HG02981 (cell line): ENCODE data around the gene GLT1D1.
A peak's percentile ranks its signal among the peaks of the same experiment; 100 is the strongest.

Source experiments
- ATAC-seq: cut with Tn5 transposase; IDR thresholded peaks from one replicate; pipeline ENCODE4 v1.9.1; 2021; ENCODE audit warnings: mild to moderate bottlenecking, moderate library complexity; ENCODE audit not compliant: unreplicated experiment

The GLT1D1 gene

GRCh38 chr12:128852026-128852698, 1.1 kb upstream of the GLT1D1 start:
- ATAC-seq: no peak

GRCh38 chr12:128853600-128854197, 421 bp downstream of the GLT1D1 start:
- ATAC-seq: peak; percentile 42

- ATAC-seq: no peak
Observed at GRCh38 chr12:128856035-128856790, 2.9 kb downstream of the GLT1D1 start.

- ATAC-seq: no peak
Observed at GRCh38 chr12:128856791-128857078, 3.5 kb downstream of the GLT1D1 start.

DNA sequence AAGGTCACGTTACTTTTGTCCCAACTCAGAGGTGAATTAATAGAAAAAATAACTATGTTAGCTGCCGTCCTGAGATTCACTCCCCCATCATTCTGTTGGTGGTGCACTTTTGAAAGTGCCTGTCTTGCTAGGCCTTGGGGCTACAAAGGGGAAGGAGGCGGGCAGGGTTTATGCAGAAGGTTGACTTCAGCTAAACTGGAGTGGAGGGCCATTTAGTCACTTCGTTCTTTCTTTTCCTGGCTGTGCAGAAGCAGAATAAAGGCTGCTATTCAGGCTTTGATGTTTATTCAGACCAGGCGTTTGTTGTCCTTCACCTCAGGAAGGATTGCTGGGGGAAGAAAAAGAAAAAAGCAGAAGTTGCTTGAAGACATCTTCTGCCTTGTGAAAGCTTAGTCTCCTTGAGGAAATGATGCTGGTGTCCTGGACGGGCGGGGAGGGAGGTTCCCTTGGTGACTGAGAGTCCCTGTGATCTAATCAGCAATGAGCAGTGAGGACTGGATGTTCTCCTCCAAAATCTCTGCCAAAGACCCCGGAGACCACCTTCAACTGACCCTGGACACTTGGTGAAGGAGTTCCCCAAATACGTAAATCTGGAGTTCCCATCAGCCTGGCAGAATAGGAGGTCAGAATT, 4.0 kb downstream of the GLT1D1 start:
- ATAC-seq: no peak

GRCh38 chr12:128859311-128859710, 6.0 kb downstream of the GLT1D1 start:
- ATAC-seq: no peak

DNA sequence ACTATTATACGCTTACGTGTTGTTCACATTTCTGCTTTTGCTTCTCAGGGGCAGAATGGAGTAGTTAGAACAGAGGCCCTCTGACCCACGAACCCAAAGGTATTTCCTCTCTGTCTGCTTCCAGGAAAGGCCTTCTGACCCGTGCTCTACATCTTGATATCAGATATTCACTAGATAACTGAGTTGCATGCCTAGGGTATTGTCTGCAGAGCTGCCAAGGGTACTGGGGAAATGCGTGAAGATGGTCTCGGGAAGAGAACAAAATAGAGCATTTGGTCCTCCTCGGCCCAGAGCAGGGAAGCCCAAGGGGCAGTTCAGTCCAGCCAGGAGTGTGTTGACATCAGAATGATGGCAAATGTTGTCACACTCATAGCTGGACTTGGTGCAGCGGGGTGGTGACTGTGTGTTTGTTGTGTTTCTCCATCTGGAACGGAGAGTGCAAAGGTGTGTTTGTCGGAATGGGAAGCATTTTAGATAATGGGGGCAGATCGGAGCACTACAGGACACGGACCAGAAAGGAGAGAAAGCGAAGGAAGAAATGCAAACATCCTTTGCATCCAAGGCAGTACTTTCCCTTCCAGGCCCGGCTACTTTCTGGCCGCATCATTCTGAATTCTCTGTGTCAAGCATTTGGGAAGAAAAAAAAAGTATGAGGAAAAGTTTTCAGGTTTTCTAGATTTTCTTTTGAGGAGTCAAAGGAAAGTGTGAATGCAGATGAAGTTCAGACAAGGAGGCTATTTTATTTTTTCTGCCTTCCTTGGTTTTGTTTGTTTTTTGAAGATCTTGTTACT, 8.1 kb downstream of the GLT1D1 start:
- no peak for ATAC-seq

DNA sequence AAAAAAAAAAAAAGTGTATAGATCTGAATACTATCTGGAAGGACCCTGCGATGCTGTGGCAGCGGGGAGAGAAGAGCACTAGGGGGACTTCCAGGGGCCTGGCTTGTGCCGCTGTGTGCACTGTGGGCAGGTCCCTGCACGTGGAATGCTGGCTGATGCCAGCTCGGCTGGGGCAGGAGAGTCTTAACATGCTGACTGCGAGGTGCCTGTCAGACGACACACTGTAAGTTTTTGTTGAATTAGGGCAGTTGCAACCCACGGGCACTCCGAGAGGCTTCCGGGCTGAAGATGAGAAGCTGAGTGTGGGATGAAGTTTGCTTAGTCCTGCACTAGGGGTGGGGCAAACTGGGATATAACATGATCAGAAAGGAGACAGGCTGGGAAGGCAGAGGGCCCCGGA, 10.7 kb downstream of the GLT1D1 start:
- ATAC-seq: no peak

DNA sequence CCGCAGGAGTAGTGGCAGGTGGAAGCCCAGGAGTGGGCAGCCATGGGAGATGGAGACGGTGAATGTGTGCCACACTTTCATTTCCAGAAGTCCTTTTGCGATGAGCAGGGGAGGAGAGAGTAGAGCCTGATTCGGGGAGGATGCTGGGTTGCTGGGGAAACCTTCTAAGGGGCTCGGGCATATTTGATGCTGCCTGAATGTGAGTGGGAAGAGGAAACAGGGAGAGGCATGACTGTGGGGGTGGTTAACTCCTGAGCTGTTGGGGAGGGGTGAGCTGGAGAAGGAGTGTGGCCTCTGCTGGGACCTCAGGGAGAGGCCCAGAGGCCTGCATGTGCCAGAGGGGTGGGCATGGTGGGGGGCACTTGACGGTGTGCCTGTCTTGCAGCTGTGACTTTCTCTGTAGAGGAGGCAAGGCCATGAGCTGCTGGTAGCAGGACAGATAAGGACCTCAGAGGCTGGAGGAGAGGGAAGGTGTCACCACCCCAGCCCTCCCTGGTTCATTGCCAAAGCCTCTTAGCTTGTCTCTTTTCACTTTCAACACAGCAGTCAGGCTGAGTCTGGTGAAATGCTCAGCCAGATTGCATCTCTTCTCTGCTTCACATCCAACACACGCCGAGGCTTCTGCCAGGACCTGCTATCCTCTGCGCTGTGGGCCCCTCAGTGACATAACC, 11.4 kb downstream of the GLT1D1 start:
- no peak for ATAC-seq

DNA sequence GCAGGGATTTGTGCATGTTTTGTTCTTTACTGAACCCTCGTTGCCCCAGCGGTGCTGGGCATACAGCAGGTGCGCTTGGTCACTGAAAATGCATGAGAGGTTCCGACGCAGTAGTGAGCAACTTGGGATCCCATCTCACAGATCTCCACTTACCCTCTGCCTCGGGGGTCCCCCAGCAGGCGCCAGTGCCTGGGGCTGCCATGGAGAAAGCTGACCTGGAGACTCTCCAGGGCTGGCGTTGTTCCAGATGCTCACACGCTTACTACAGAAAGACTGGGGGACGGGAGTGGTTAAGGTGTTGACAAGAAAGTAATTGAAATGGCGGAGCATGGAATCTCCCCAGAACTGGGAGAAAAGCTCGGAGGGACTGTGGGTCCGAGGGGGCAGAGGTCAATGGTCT, 14.2 kb downstream of the GLT1D1 start:
- ATAC-seq: no peak

DNA sequence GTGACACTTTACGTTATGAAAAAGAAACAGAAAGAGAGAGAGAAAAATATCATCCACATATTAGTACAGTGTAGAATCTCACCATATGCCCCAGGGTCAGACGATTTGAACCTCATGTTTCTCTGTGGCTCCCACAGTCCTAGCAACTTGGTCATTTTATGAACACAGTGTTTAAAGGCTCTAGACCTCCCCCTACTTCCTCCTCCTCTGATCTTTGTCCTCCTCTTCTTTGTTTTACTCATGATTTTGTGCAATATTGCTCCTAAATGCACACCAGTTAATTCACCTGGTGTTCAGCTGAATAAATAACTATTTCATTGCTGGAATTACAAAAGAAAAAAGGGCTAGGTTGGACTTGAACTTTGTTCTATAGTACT, 18.2 kb downstream of the GLT1D1 start:
- no peak for ATAC-seq

DNA sequence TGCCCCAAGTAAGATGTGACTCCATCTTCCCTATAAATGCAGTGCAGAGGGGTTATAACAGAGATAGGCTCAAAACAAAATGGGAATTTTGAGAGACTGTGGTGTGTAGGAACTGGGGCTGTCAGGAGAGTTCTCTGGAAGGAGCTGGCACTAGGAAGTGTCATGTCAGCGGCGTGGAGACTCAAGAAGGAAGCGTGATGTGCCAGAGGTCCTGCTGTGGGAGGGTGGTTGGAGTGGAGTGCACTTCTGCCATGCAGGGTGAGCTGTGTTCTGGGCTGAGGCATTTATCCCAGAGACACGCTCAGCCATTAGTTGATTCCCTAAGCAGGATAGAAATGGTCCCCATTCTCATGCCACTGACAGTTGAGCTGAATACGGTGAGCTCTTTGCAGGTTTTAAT, 19.0 kb downstream of the GLT1D1 start:
- no peak for ATAC-seq

DNA sequence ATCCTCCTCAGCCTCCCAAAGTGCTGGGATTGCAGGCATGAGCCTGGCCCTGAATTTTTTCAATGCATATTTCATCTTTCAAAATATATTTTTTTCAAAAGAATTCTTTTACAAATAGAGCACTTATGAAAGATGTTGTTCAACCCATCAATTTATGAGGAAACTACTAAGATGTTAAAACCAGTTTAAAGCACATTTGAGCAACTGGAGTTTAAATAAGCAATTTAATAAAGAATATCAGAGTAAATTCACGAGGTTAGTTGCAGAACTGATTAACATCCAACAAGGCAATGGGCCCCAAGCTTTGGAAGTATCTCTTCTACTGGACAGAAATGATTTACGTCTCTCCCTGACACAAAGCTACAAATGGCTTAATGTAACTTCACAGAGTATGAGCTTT, 23.3 kb downstream of the GLT1D1 start:
- ATAC-seq: no peak

DNA sequence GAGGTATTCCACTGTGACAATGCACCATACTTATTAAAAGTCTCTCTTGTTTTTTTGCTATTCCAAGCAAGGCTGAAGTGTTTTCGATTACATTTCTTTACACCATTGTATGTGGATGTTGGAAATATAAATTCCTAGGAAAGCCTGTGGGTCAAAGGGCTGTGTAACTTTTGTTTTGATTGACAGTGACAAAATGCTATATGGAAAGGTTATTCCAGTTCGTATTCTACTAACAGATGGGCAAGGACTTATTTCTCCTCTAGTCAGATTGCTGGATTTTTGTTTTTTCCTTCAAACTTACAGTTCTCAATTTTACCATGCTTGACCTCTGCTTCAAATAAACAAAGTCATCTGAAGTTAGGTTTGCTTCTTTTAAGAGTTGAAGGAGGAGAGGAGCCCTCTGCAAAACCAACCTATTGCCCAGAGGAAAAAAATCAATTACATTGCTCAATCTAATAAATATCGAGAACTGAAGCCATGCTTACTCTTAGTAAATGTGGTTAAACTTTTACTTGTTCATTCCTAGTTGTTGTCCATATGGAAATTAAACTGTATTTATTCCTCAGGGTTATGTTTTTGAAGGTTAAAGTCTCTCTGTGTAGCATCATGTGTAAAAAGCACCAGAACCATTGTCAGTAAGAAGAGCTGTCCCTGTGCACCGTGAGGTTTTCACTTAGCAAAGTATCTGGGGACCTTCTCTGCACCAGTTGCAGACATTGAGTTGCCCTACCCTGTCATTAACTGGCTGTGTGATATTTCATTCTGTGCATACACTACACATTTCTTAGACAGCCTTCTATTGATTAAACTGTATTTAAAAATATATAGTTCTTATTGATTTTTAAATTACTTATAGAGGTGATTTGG, 26.9 kb downstream of the GLT1D1 start:
- no peak for ATAC-seq

DNA sequence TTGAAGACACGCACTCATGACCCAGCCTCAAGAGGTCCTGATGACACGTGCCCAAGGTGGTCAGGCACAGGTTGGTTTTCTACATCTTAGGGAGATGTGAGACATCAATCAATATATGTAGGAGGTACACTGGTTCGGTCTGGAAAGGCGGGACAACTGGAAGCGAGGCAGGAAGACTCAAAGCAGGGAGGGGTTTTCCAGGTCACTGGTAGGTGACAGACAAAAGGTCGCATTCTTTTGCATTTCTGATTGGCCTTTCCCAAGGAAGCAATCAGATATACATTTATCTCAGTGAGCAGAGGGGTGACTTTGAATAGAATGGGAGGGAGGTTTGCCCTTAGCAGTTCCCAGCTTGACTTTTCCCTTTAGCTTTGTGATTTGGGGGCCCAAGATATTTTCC, 38.6 kb downstream of the GLT1D1 start:
- ATAC-seq: no peak

DNA sequence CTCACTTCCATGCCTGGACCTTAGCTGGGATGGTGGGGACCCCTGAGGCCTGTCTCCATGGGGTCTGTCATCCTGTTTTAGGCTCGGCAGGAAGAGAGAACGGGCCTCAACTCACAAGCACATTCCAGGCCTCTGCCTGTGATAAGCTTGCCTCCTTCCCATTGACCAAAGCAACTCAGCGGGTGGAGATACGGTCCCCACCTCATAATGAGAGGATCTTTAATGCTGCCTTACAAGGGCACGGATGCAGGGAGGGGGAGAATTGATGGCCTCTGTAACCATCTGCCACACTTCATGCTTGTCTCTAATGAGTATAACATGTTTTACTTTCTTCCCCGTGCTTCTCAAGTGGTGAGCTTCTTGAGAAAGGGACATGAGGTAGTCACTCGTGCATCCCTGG, 50.0 kb downstream of the GLT1D1 start:
- ATAC-seq: no peak

DNA sequence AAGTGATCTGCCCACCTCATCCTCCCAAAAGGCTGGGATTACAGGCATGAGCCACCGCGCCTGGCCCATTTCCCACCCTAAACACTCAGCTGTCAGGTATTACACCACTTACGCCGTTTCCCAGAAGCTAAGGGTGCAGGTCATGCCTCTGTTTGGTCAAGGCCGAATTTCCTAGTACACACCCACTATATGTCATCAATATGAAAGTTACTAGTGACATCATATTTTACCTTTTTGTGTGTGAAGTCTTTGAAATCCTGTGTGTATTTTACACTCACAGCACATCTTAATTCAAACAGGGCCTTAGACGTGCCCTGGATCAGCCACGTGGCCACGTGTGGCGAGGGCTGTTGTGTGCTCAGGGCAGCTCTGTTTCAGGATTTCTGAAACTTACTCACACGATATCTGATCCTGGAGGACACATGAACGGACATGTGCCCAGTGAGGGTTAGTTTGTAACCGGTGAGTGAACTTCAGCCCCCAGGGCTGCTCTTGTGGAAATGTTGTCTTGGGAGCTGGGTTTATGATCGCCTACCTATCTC, 51.8 kb downstream of the GLT1D1 start:
- ATAC-seq: no peak

GRCh38 chr12:128906485-128907137, 53.3 kb downstream of the GLT1D1 start:
- no peak for ATAC-seq

DNA sequence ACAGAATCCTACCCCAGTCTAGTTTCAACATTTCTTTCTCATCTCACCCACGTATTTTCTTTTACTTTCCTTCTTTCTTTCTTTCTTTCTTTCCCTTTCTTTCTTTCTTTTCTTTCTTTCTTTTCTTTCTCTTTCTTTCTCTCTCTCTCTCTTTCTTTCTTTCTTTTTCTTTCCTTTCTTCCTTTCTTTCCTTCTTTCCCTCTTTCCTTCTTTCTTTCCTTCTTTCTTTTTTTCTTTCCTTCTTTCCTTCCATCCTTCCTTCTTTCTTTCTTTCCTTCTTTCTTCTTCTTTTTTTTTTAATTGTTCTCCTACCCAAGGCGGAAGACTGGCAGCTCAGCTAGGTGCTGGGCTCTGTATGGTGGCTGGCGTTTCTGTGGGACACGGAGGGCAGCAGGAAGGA, 55.0 kb downstream of the GLT1D1 start:
- ATAC-seq: no peak
